NCI-H1694 treated with DMSO at 0.1 percent for 48 hours (cell line): ENCODE results near the gene ASPSCR1.

Source experiments
- DNase-seq: peaks from one replicate; lab custom pipeline; 2025; lab: John Stamatoyannopoulos, UW

ASPSCR1 gene

DNA sequence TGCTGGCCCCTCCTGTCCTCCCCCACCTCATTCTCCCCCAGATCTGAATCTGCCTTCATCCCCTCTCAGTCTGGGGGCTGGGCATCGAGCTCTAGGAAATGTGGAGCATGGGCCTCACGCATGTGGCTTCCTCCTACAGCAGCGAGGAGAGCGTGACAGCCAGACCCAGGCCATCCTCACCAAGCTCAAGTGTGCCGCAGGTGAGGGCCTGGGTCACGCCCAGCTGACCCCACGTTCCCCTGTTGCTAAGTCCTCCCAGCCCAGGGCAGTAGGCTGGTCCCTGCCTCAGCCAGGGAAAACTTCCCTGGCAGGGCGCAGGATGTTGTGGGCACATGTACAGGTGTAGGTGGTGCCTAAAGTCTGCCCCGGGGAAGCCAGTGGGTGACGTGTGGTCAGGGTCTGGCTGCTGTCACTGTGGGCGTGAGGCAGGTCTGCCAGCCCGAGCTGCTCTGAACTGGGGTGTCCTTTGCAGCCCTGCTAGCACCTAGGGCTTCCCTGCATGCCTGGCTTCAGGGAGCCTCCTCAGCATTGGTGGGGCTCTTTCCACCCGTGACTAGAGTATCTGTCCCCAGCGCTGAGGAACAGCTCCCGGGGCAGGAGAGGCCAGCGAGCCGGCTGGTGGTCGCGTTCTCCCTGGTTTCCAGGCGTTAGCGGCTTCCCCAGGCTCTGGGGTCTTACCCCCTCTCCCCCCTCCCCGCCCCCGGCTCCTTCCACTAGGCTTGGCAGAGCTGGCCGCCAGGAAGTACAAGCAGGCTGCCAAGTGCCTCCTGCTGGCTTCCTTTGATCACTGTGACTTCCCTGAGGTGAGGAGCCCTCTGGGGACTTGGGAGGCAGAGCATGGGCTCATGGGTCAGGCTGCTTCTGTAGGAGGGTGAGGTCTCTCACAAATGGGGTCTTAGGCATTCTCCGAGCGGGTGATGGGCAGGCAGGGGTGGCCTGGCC is 77.9 kb downstream of the ASPSCR1 start:
- no peak for DNase-seq

DNA sequence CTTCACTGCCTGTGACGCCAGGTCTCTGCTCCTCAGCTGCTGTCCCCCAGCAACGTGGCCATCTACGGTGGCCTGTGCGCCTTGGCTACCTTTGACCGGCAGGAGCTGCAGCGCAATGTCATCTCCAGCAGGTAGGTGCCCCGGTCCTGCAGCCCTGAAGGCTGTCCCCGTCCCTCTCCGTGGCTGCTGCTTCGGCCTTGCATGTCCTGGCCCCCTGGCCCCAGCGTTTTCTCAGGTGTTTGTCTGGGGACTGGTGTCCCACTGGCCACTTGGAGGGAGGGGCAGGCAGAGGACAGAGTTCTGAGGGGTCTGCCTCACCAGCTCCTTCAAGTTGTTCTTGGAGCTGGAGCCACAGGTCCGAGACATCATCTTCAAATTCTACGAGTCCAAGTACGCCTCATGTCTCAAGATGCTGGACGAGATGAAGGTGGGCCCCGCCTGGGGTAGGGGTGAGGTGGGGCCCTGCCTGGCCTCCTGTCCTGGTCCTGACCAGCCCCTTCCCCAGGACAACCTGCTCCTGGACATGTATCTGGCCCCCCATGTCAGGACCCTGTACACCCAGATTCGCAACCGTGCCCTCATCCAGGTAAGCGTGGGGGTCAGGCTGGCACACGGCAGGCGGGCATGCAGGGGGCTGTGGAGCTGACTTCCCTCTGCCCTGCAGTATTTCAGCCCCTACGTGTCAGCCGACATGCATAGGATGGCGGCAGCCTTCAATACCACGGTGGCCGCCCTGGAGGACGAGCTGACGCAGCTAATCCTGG is 78.7 kb downstream of the ASPSCR1 start:
- DNase-seq: no peak

DNA sequence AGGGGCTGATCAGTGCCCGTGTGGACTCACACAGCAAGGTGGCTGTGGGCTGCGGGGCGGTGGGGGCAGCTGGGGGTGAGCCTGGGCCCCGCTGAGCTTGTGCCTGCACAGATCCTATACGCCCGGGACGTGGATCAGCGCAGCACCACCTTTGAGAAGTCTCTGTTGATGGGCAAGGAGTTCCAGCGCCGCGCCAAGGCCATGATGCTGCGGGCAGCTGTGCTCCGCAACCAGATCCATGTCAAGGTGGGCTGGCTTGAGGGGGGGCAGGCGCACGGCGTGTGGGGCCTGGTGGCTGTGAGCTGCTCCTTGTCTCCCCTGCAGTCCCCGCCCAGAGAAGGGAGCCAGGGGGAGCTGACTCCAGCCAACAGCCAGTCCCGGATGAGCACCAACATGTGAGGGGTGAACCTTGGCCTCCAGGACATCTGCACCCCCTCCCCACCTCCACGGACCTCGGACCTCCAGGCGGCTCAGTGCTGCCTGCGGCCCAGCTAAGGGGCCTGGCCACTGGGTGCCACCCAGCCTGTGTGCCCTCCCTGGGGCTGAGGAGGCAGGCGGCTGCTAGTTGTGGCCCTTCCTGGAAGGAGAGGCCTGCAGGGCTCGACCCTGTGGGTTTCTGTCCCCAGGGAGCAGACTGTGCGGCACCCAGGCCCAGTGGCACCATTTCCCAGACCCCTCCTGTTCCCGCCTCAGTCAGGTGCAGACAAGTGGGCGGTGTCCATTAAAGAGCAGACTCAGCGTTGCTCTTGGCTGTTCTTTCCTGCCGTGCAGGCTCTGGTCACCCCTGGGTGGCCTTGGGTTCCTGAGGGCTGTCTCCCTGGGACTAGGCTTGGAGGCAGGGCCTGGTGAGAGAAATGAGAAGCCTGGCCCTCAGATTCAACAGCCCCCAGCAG is 79.5 kb downstream of the ASPSCR1 start:
- DNase-seq: no peak

DNA sequence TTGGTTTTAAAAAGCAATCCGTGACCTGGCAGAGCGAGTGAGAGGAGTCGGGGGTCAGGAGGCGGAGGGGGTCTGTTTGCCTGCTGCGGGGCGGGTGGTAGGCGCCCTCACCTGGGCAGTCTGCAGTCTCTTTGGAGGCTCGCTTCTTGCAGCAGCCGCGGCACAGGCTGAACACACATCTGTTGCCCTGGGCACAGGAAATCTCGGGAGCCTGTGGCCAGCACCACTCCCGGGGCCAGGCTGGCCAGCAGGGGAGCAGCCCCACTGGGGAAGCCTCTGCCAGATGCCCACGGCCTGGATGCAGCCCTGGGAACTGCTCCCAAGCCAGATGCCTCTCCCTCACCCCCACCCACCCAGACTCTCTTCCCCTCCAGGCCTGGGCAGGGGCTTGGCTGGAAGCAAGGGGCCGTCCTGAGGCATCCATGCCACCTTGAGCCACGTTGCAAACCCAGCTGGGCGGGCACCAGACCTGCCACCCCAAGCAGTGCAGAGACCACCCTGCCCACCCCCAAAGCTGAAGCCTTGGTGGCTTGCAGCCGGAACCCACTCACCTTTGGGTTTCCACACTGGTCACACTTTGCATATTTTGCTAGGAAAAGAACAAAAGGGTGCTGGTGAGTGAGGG is 80.9 kb downstream of the ASPSCR1 start:
- DNase-seq: no peak

DNA sequence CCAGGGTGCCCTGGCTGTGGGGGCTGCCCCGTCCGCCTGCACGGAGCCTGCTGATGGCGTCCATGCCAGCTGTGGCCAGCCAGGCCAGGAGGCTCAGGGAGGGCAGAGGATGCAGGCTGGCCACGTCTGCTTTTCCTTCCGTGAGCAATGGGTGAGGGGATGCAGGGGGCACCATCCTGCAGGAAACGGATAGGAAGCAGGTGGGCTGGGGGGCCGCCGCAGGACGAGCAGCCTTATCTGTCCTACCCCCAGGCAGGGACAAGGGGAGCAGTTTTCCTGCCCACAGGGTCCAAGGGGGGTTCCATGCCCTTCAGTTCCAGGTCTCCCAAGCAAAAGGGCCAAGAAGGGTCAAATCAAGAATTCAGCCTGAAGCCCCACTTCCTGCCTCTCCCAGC is 81.4 kb downstream of the ASPSCR1 start:
- no peak for DNase-seq

DNA sequence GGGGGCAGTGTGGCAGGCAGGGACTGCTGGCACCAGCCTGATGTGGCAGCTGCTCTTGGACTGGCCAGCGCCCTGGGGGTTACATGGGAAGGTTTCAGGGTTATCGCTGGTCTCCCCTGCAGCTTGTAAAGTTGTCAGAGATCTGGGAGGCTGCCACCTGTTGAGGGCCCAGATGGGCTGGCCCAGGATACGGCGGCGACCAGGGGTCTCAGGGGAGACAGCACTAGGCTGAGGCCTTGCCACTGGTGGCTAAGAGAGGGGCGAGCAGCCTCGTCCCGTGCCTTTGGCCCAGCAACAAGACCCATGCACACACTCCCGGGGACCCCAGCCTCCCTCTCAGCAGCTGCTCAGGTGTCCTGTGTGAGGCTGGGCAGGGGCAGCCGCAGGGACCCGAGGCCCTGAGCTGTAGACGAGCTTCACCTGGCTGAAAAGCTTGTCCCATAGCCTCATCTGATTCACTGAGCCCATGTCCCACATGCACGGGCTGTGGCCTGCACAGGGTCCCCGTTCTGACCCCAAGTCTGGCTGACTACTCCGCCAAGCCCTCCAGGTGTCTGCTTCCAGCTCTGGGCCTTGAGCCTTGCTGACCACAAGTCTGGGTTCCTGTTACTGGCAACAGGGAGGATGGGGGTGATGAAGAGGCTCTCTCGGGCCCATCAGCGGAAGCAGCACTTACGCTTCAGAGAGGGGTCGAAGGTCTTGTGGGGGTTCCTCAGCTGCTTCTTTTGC is 82.0 kb downstream of the ASPSCR1 start:
- DNase-seq: no peak

DNA sequence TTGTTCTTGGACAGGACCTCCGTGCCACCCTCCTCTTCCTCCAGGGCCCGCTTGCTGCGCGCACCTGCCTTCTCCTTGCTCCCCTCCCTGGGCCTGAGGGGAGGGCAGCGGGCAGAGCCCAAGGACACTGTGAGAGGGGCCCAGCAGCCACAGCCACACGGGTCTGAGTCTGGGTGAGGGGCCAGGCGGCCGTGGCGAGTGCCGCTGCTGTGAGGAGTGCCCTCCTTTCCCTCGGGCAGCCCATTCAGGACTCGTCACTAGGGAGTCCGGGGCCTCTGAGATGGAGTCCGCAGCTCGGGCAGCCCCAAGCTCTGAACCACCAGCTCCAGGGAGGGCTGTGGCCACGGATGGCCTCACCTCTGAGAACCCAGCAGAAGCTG is 82.6 kb downstream of the ASPSCR1 start:
- DNase-seq: no peak

DNA sequence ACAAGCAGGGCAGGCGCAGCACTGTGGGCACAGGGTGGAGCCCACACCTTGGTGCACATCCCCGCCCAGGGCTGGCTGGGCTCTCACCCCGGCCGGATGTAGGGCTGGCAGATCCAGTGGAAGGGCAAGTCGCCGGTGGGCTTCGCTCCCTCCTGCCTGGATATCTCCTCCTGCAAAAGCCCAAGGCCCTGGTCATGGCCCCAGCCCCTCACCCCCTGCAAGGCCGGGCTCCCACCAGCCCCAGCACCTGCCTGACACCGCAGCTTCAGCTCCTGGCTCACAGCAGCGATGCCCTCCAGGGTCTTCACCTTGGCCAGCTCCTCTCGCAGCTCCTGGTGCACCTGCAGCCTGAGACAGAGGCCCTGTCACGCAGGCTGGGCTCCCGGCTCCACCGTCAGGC is 83.2 kb downstream of the ASPSCR1 start:
- DNase-seq: no peak

DNA sequence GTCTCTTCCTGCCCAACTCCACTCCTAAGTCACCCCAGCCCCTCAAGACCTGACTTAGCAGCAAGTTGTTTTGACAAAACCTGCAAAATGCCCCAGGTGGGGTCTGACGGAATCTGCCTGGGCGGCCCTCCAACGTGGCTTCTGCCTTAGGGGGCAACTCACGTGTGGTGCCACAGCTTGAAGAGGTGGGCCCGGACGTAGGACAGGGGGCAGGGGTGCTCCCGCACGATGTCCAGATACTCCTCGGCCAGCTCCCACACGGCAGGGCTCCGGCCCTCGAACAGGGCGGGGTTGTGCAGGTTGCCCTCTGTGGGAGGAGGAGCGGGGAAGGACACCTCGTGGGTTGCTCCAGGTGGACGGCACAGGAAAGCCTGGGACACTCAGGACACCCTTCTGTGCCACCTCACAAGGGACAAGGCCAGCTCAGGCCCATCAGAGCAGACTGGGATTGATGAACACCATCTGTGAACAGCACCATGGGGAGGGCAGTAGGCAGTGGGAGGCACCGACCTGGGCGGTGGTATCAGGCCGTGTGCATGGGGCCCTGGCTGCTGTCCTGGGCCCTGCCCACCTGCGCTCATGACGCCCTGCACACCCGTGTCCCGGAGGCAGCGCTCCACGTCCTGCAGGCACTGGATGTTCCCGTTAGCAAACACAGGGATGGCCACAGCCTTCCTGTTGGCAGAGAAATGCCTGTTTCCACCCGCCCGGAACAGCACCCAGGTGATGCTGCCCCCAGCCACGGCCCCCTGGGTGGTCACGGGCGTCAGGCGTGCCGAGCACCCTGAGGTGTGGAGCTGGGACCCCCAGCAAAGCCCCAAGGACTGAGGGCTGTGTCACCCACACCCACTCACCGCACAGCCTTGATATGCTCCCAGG is 83.9 kb downstream of the ASPSCR1 start:
- no peak for DNase-seq

DNA sequence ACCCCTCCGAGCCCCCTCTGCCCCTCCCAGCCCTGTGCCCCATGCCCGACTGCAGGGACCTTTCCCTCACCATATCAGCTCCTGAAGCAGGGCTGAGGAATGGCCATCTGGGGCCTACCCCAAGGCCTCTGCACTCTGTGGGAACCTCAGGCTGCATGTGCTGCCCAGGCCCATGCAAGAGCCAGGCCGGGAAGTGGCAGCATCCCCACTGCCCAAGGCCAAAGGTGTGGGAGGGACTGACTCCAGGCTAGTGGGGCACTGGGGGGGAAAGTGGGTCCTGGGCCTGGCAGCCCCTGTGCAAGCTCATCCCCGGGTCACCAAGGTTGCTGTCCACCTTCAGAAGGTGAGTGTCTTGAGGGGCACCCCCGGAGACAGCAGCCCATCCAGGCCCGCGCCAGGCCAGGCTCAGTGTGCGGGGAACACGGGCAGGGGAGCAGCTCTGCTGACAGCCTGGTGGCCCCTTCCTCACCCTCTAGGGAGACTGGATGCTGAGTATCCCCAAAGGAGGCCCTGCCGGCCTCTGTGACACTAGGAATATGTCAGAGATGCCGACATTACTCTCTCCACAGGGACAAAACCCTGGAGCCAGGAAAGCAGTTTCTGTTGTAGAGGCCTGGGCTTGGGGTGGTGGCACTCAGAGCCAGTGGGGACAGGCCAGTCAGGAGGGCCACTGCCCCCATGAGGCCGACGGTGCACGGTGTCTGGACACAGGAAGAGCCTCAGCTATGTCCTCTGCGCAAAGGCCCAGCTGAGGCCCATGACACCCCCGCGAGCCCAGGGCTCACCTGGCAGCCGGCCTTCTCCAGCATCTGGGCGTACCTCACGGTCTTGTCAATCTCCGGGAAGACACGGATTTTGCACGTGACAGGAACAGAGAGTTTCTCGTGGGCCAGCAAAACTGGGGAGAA is 84.9 kb downstream of the ASPSCR1 start:
- DNase-seq: no peak

DNA sequence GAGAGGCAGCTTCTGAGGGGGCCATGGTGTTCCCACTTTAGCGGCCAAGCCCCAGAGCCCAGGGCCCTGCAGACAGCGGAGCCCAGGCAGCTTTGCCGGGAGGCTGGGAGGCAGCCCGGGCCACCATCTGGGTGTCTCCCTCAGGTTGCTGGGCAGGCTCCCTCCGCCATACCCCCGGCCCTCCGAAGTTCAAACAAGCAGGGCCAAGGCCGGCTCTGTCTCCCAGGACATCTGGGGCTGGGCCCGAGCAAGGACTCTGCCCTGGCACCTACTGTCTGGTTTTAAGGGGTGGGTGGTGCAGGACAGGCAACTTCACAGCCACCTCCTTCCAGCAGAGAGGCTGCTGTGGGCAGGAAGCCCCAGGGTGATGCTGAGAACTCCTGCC is 85.5 kb downstream of the ASPSCR1 start:
- no peak for DNase-seq

DNA sequence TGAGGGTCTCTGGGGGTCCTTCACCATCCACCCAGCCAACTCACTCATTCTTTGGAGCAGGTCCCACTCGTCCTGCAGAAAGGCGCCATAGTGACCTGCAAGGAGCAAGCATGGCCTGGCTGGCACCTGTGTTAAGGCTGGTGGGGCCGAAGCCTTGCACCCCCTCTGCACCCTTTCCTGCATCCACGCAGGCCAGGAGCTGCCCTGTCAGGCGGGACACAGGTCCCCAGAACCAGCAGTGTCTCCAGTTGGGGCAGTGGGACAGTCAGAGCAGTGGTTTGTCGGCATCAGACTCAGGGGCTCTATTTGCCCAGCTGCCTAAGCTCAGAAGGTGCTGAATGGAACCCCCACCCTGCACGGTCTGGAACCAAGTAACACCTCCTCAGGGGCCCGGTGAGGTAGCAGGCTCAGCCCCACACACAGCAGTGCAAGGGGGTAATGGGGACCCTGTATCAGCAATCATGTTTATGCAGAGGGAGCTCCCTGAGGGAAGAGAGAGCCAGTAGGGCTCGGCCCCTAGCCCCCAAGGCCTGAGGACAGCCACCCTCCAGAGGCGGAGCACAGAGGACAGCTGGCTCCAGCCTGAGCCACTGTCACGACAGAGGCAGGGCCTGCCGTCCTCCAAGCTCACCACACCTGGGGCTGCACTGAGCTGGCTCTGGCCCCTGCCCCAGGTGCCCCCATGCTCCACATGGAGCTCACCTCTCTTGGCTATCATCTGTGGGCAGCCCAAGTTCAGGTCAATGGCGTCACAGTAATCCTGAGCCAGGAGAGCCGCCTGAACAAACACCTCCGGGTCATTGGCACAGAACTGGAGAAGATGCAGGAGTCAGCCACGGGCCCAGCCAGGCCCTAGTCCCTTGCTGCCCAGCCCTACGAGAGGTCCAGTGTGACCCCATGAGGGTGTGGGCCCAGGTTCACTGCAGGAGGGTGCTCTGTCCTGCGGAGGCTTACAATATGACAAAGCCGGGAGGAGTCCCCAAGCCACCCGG is 86.3 kb downstream of the ASPSCR1 start:
- no peak for DNase-seq

DNA sequence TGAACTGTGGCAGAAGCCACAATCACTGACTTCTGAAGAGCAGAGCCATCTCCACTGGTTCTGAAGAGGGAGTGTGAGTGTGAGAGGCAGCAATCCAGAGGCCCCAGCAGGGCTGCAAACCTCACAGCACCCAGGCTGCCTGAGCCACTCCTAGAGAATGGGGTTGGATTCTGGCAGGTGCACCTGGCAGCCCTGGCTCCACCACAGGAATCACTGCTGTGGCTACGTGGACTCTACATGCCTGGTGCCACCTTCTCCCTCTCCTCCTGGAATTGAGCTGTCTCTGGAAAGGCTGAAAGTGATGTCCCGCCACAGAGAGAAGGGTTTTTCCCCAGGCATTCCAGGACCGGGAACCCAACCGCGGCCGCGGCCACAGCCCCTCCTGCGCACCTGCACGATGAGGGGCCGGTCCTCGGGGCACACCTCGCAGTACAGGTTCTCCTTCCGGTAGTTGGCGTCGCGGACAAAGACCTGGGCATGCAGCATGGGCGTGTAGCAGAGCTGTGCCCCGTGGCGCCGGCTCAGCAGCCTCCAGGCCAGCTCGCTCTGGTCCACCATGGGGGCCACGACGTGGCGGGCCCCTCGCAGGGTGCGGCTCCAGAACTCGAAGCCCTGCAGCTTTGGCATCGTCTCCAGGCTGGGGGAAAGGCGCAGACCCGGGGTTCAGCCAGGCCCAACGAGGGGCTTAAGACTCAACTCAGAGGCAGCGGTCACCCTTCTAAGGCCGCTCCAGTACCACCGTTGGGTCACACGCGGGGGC is 87.2 kb downstream of the ASPSCR1 start:
- DNase-seq: no peak

DNA sequence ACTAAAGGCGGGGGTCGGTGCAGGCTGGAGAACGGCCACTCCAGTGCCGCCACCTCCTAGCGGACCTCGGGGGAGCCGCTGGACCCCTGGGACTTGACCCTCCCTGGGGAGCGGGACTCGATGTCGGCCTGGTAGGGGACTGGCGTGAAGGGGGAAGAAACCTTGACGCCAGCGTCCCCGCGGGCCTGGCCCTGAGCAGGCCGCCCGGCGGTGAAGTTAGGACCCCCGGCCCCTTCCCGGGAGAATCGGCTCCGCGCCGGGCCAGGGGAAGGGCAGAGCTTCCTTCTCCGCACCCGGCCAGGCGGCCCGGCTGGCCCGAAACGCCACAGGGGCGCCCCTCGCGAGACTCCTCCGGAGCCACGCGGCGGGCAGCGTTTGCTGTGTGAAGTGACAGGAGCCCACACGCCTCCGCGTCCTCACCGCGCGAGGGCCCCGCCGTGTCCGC is 87.8 kb downstream of the ASPSCR1 start:
- DNase-seq: no peak

DNA sequence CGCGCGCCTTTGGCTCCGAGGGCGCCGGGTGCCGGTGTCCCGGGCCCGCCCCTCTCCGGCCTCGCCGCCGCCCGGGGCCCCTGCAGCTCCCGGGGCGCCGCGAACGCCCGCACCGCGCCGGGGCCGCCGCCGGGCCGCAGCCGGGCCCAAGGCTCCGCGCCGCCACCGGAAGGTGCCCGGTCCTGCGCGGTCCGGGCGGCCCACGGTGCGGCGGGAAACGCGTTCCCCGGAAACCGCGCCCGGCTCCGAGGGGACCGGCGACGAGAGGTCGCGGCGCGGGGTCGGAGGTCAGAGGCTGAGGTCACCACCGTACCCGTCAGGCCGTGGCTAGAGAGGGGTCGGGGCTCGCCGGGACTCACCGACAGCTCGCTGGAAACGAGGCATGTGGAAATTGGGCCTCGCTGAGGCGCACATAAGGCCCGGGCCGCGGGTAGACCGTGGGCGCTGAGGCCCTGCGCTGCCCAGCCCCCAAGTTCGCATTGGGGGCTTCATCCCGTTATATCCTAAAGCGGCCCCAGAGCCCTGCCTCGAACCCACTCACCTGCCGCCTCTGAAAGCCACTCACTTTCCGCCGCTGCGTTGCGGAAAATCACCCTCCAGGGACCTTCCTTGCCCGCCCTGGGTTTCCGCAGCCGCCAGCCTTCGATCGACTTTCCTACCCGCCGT is 88.3 kb downstream of the ASPSCR1 start, which contains the start of gene DUS1L:
Gene DUS1L, minus strand, starts transcription at position 167 of the 666 bp plus-strand sequence. CDS start 745 bp downstream, outside the sequence.
- DNase-seq: no peak
